ENCODE measurements around the gene AHCY. TPM values are rescaled to one million over a fixed set of nuclear protein-coding genes. Genes with fewer than 3 reads are reported as not detected.
A peak's percentile ranks its signal among the peaks of the same experiment; 100 is the strongest.
"Not testable (repeated sequence)": the region's sequence is repeated elsewhere in the genome, so short reads cannot be mapped to it uniquely, and the experiment has no call there.

AHCY gene
- total RNA-seq, 1 donor from 2014 or later, result 199 TPM

DNA sequence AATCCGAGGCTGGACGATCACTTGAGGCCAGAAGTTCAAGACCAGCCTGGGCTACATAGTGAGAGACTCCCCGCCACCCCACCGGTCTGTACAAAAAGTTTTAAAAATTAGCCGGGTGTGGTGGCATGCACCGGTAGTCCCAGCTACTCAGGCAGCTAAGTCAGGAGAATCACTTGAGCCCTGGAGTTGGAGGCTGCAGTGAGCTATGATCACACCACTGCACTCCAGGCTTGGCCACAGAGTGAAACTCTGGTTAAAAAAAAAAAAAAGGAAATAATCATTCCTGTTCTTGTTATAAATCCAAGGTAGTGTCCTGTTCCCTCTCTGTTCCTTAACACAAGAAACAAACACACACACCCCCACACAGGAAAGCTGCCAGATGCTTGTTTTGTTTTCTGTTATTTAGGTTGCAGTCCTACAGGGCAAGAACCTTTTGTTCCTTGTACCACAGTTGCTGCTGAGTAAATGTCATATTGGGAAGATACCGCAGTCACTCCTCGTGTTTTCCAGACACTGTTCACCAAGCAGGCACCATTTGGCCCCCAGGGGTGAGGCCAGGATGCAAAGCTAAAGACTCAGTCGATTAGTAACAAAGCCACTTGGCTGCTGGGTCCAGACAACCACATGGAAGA is 33.0 kb downstream of the AHCY start:
- Histone ChIP-seq H3K36me3 (ENCODE audit: control insufficient read depth, insufficient read depth, low read length) (no peaks in the 10 kb centered on the region), H3K4me3 (ENCODE audit: low read depth, low read length) (no peak overlapping the region), H3K27me3 (ENCODE audit: control insufficient read depth, insufficient read depth, low read length) (no peaks in the 10 kb centered on the region)
- no peak for DNase-seq (ENCODE audit: low read depth)
- TF ChIP-seq, protein P1, sequence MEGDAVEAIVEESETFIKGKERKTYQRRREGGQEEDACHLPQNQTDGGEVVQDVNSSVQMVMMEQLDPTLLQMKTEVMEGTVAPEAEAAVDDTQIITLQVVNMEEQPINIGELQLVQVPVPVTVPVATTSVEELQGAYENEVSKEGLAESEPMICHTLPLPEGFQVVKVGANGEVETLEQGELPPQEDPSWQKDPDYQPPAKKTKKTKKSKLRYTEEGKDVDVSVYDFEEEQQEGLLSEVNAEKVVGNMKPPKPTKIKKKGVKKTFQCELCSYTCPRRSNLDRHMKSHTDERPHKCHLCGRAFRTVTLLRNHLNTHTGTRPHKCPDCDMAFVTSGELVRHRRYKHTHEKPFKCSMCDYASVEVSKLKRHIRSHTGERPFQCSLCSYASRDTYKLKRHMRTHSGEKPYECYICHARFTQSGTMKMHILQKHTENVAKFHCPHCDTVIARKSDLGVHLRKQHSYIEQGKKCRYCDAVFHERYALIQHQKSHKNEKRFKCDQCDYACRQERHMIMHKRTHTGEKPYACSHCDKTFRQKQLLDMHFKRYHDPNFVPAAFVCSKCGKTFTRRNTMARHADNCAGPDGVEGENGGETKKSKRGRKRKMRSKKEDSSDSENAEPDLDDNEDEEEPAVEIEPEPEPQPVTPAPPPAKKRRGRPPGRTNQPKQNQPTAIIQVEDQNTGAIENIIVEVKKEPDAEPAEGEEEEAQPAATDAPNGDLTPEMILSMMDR (IDR thresholded peaks at IDR 0.05; ENCODE audit: insufficient read depth, low read length, poor library complexity, severe bottlenecking), result no peak

DNA sequence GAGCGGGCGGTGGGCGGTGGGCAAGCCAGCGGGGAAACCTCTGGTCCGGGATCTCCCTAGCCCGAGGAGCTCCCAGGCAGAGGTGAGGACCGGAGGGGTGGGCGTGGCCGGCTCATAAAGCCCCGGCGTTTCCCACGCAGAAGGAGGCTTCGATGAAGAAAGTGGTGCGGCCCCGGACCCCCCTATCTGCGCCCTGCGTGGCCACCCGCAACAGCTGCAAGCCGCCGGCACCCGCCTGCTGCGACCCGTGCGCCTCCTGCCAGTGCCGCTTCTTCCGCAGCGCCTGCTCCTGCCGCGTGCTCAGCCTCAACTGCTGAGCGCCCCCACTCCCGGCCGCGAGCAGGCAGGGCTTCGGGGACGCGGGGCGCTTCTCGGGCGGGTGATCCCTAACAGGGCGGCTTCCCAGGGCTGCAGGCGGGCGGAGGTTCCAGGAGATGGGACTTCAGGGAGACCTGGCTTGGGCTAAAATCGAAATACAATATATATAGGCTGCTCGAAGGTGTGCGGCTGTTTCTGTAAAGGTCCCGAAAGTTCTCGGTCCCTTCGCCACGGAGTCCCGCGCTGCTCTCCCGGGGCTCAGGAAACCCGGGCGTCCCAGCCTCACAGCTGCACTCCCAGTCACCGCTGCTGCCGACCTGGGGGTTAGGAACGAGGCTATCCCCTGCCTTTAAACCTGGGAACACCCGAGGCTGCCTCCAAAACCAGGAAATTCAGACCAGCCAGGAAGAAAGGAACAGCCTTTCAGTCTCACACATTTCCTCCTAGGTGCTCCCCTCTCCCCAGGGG is 34.1 kb downstream of the AHCY start:
- TF ChIP-seq, protein P1 (IDR thresholded peaks at IDR 0.05; ENCODE audit: insufficient read depth, low read length, poor library complexity, severe bottlenecking), result peak; percentile 7
- no peaks in the 10 kb centered on the region for H3K27me3 ChIP-seq (ENCODE audit: control insufficient read depth, insufficient read depth, low read length)
- H3K36me3 ChIP-seq (ENCODE audit: control insufficient read depth, insufficient read depth, low read length), result no peaks in the 10 kb centered on the region
- no peak for DNase-seq (ENCODE audit: low read depth)
- peak overlapping the region; percentile 33 for H3K4me3 ChIP-seq (ENCODE audit: low read depth, low read length)

DNA sequence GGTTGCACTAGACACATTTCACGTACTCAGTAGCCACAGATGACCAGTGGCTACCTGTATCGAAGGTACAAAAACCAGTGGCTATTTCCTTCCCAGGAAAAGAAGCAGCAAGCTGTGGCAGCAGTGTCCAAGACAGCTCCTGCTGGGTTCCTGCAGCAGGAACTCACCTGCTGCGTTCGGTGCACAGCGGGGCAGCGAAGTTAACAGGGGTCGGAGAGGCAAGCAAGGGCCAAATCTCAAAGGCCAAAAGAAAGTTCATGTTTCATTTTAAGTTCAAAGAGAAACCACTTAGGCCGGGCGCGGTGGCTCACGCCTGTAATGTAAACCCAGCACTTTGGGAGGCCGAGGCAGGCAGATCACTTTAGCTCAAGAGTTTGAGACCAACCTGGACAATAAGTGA is 35.0 kb downstream of the AHCY start:
- Histone ChIP-seq H3K27me3 (ENCODE audit: control insufficient read depth, insufficient read depth, low read length) (no peaks in the 10 kb centered on the region), H3K36me3 (ENCODE audit: control insufficient read depth, insufficient read depth, low read length) (no peaks in the 10 kb centered on the region), H3K4me3 (ENCODE audit: low read depth, low read length) (no peak overlapping the region)
- TF ChIP-seq, protein P1 (IDR thresholded peaks at IDR 0.05; ENCODE audit: insufficient read depth, low read length, poor library complexity, severe bottlenecking), result no peak
- no peak for DNase-seq (ENCODE audit: low read depth)

DNA sequence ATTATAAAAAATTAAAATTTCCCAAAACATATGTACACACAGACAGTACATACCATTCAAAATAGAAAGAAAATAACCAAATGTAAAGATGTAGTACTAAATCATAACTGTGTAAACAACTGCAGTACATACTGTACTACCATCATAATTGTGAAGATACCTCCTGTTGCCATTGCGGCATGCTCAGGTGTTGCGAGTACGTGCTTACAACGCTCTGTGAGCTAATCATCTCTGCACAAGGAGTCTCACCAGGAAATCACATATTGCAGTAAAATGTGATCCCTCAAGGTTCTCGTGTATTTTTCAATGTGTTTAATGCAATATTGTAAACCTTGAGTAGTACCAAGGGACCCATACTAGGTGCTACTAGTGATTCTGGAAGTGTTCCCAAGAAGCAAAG is 39.0 kb downstream of the AHCY start:
- H3K4me3 ChIP-seq (ENCODE audit: low read depth, low read length), result no peak overlapping the region
- TF ChIP-seq, protein P1 (IDR thresholded peaks at IDR 0.05; ENCODE audit: insufficient read depth, low read length, poor library complexity, severe bottlenecking), result no peak
- H3K27me3 ChIP-seq (ENCODE audit: control insufficient read depth, insufficient read depth, low read length), result peaks cover 2% of the 10 kb centered on the region
- no peak for DNase-seq (ENCODE audit: low read depth)
- H3K36me3 ChIP-seq (ENCODE audit: control insufficient read depth, insufficient read depth, low read length), result no peaks in the 10 kb centered on the region

DNA sequence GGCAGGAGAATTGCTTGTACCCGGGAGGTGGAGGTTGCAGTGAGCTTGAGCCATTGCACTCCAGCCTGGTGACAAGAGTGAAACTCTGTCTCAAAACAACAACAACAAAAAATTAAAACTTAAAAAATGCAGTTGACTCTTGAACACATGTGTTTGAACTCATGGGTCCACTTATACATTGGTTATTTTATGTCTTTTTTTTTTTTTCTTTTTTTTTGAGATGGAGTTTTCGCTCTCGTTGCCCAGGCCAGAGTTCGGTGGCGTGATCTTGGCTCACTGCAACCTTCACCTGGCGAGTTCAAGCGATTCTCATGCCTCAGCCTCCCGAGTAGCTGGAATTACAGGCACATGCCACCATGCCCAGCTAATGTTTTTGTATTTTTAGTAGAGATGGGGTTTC is 39.7 kb downstream of the AHCY start:
- H3K27me3 ChIP-seq (ENCODE audit: control insufficient read depth, insufficient read depth, low read length); DNase-seq (ENCODE audit: low read depth); H3K4me3 ChIP-seq (ENCODE audit: low read depth, low read length); H3K36me3 ChIP-seq (ENCODE audit: control insufficient read depth, insufficient read depth, low read length): not testable (repeated sequence)

DNA sequence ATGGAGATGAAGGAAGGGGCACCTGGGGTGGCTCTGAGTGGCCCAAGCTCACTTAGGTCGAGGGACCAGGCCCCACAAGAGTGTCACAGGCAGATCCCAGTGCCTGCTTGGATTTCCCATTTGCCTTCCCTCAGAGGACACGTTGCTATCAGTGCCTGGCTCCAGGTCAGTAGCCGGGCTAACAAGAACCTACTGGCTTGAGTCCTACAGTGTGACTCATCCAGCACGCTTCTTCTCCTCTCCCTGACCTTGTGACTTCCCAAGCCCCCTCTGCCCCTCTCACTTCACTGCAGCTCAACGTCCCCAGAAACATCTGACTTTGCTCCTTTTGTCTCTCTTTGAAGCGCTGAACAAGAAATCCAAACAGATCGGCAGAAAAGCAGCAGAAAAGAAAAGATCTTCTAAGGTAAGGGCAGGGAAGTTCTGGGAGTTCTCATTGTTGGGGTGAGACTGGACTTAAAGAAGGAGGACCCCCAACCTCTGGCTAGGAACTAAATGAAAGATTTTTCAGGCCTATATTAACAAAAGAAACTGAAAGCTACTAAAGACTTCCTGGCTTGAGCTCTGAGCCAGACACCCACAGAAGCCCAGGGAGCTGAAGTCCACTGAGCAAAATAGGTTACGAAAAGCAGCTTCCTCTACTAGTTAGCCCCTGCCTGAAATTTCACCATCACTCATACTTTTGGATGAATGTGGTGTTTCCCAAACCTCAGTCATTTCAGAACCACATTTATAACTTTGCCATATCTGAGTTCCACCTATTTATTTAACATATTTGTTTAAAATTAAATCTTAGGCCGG is 40.5 kb downstream of the AHCY start:
- Histone ChIP-seq H3K36me3 (ENCODE audit: control insufficient read depth, insufficient read depth, low read length) (no peaks in the 10 kb centered on the region), H3K4me3 (ENCODE audit: low read depth, low read length) (no peak overlapping the region), H3K27me3 (ENCODE audit: control insufficient read depth, insufficient read depth, low read length) (peaks cover 2% of the 10 kb centered on the region)
- TF ChIP-seq, protein P1 (IDR thresholded peaks at IDR 0.05; ENCODE audit: insufficient read depth, low read length, poor library complexity, severe bottlenecking), result no peak
- DNase-seq (ENCODE audit: low read depth), result no peak

Data from kidney epithelial cell (primary cell).